ENCODE data around the gene TRIM67.
A peak's percentile ranks its signal among the peaks of the same experiment; 100 is the strongest.

Gene TRIM67

DNA sequence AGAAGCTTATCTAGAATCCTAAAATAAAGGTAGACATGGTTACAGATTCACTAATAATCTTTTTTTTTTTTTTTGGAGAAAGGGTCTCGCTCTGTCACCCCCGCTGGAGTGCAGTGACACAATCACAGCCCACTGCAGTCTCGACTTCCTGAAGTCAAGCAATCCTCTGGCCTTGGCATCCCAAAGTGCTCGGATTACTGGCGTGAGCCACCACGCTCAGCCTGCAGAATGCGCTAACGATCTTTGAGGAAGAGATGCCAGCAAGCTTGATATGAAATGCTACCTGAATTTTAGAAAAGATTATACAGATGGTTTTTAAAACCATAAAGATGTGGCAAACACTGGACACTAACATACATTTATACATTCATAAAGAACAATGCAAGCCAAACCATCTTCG, 75.1 kb downstream of the TRIM67 start:
- no peak for DNase-seq

DNA sequence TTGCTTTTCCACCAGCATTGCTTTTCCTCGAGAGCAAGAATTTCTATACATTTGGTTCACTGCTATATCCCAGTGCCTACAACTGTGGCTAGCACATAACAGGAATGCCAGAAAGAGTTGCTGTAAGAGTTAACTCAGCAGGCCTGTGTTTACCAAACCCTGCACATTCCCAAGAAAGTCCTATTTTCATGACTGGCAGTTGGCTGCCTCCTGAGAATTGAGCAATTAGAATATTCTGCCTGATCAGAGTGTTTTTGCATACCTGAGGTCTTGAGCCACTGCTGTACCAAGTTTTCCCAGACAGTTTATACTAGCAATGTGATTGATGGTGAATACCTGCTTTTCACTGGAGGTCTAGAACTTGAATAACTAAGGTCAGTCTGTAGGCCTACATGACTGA, 76.4 kb downstream of the TRIM67 start:
- DNase-seq, result no peak

DNA sequence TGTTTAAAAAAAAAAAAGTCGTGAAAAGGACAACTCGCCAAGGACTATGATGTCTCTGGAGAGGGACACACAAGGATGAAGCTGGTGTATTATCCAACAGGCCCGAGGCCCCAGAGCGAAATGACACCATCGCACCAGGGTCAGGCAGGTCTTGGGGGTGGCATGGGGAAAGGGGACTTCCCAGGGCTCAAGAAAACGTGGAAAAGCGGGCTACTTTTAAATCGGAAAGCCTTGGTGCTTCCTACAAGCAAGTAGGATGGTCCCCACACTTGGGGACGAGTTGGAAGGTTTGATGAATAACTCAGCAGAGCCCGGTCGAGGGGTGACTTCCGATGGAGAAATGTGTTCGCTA, 78.6 kb downstream of the TRIM67 start:
- no peak for DNase-seq

DNA sequence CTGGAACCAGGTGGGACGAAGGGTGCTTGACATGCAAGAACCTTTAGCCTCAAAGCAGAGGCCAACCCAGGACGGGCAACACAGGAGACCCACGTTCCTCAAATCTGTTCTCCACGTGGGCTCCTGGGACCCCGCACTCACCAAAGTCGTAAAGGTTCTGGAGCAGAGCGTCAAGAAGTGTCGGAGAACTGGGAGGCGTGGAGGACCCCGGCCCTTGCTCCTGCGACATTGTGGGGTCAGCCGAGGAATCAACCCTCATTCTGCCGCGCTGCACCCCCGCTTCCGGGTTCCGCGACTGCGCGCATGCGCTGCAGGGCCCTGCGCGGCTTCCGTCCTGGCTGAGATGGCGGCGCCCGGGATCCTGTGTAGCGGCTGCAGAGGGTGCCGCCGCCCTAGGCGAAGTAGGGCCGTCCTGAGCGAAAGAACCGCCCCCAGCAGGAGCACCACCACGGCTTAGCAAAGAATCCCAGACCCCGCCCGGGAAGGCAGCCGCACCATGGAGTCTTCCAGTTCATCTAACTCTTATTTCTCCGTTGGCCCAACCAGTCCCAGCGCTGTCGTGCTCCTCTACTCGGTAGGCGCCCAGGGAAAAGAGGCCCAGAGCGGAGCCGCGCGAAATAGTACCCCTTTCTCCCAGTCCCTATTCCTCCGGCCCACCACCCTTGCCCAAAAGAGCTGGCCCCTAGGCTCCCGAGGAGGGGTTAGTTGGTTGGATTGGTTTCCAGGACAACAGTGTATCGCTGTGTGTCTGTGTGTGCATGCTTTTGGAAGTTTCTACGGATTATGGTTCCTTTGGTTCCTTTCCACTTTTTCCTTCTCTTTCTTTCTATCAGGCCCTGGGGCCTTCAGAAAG, 79.3 kb downstream of the TRIM67 start, which contains the start of gene GNPAT:
Gene GNPAT (plus strand): TSS at position 330 of the 853 bp plus-strand sequence. CDS start 167 bp downstream, at position 497.
- peak; percentile 88 for DNase-seq

DNA sequence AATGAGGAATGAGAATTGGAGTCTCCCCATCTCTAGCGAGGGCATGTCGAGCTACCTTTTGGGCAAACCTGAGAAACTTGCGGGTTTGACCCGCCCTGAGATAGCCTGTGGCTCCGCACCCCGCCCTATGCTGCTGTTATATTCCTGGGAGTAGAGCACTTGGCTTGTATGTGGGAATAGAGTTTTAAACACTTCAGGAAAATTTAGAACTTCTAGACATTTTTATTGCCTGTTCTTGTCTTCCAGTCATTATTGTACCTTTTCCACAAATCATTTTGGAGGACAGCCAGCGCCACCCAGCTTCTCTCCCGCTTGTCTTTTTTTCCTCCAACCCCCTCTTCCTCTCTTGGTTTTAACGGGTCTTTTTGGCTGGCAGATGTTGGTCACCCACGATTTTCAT, 79.9 kb downstream of the TRIM67 start:
- DNase-seq, result no peak

DNA sequence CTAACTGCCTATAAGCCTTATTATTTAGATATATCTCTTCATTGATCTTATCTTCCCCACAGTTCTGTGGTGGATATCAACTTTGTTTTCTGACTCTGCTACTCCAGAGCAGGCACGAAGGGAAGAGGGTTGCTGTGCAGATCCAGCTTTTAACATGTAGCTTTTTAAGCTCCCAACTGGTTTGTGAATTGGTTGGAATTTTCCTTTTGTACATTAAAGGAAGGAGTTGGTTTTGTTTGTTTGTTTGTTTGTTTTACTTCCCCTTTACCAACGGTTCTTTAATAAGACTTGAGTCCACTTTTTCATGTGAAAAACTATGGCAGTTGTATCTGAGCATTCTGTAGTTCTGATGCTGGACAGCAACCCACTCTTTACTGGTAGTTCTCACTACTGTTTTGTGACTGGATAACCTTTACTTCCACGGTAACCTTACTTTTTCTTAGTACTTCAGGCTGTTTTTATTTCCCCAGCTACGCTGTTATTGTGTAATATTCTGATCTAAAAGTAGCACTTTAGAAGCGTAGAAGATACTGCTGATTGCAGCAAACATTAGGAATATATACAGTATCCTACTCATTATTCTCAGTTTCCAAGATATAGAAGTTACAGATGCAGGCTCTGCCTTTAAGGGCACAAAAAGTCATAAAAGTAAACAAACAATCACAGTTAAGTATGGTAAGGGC, 80.8 kb downstream of the TRIM67 start:
- DNase-seq, result no peak

DNA sequence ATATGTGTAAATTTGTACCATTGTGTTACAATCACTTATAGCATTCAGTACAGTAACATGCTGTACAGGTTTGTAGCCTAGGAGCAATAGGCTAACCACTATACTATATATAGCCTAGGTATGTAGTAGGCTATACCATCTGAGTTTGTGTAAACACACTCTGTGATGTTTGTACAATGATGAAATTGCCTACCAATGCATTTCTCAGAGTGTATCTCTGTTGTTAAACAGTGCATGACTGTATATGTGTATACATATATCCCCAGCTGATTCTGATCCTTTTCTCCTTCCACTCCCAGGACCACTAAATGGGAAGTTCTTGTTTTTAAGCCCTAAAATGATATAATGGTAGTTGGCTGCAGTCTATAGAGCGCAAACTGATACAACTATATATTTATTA, 86.9 kb downstream of the TRIM67 start:
- DNase-seq, result no peak

DNA sequence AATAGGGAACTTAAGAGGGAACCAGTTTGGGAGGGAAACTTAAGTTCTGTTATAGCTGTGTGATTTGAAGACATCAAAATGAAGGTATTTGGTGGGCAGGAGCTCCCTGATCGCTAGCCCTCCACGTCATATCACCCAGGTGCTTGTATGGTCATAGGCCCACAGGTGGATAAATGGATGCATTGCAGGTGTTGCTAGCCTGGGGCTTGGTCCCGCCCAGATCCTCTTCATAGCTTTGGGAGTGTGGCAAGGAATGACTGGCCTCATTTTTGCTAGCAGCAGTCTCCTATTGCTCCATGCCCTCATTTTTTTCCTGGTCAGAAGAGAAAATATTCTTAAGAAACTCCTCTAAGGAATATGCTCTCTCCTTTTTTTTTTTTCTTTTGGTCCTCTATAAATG, 90.5 kb downstream of the TRIM67 start:
- DNase-seq, result no peak

DNA sequence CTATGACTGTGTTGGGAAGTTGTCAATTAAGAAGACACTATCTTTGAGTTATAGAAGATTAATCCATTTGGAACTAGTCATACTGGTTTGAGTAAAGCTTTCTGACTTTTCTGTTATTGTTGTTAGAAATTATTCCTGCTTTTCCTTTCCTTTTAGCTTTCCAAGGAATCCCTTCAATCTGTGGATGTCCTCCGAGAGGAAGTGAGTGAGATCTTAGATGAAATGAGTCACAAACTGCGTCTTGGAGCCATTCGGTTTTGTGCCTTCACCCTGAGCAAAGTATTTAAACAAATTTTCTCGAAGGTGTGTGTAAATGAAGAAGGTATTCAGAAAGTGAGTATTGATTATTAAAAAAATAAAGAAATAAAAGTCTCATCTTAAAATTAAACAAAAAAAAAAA, 98.5 kb downstream of the TRIM67 start:
- DNase-seq, result no peak

DNA sequence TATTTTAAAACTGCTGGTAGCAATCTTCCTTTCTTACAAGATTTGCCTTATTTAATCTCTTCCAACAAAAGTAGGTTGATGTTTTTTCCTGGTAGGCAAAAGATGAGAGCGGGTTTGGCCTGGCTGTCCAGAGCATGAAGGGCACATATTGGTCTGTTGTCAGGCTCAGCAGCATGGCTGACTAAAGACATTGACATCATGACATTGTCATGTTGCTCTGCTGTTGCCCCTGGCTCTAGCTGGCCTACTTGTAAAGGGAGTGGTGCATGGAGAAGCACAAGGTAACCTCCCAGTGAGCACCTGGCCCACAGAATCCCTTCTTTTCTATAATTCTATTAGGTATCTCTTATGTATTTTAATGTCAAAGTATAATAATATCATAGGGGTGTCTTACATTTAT, 102.8 kb downstream of the TRIM67 start:
- no peak for DNase-seq

DNA sequence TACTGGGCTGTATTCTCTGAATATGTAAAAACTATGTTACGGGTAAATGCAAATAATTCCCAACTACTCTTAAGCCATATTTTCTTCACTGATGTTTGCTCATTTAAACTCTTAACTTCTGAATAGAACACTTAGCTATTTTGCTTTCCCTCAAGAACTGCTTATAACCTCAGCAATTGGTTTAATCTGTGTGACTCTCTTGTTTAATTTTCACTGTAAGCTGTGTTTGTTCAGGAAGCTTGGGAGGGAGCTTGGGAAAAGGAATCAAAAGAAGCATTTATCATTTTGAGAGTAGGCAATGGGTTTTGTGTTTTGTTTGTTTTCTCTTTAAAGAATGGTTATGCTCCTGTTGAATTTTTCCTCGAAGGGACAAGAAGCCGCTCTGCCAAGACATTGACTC, 103.5 kb downstream of the TRIM67 start:
- no peak for DNase-seq

DNA sequence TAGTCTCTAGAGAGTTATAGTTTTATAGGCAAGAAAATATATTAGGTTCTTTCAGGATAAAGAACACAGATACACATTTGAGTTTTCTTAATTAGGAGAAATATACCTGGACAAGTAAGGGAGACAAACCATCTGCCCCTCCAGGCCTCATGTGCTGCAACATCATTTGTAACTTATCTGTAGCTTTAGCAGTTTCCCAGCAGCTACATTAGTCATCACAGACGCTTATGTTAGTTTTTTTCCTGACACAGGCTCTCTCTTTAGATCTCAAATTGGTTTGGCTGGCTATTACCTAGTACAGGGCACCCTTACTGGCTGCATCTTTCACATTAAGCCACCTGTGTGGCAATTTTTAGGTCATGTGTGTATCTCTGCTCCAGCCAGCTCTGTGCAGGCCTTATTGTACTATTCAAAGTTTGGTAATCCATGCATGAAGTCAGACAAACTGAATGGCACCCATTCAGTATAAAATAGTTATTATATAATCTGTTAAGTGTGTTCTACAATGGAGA, 105.0 kb downstream of the TRIM67 start:
- no peak for DNase-seq
